Uterus (tissue), 4 donors: ENCODE results near the gene ZFX. TPM values are rescaled to one million over a fixed set of nuclear protein-coding genes. Genes with fewer than 3 reads are reported as not detected.

Experiments
- DNase-seq, 2 donors: peaks; one replicate each; pipeline ENCODE4 v3.0.0-alpha.2; 2019 to 2020
- H3K27ac ChIP-seq, 2 donors: fragments of 200-600 bp; sonication (generic); 1 replicate in 1 of 2; 2 replicates in 1 of 2; pipeline ENCODE4 v1.5.1; 2016 to 2018
- H3K27me3 ChIP-seq, 2 donors: fragments of 200-600 bp; sonication (generic); one replicate each; pipeline ENCODE4 v1.5.1; 2018 to 2019; ENCODE audit warnings: control low read depth in 1 of 2
- H3K36me3 ChIP-seq, 2 donors: fragments of 200-600 bp; sonication (generic); one replicate each; pipeline ENCODE4 v1.5.1; 2019; ENCODE audit warnings: control low read depth in 1 of 2
- H3K4me1 ChIP-seq, 2 donors: fragments of 200-600 bp; sonication (generic); one replicate each; pipeline ENCODE4 v1.5.1; 2018 to 2019; ENCODE audit warnings: control low read depth in 1 of 2
- H3K4me3 ChIP-seq, 2 donors: fragments of 200-600 bp; sonication (generic); 1 replicate in 1 of 2; 2 replicates in 1 of 2; pipeline ENCODE4 v1.5.1; 2018 to 2019; ENCODE audit warnings: mild to moderate bottlenecking in 1 of 2
- H3K9me3 ChIP-seq, 2 donors: fragments of 200-600 bp; sonication (generic); one replicate each; pipeline ENCODE4 v1.5.1; 2019; ENCODE audit warnings: control low read depth in 1 of 2
- CTCF ChIP-seq, 4 experiments: fragments of 200-600 bp in 2 of 4; fragments of 450-650 bp in 2 of 4; sonication (generic) in 2 of 4; IDR thresholded peaks; one replicate each; pipeline ENCODE4 v1.5.1; 2016 to 2019; ENCODE audit warnings: antibody characterized with exemption in 4 of 4, mild to moderate bottlenecking in 2 of 4, moderate library complexity in 1 of 4
- POLR2A ChIP-seq, 2 donors: fragments of 450-650 bp; IDR thresholded peaks; one replicate each; pipeline ENCODE4 v1.6.1; 2016; ENCODE audit warnings: antibody characterized with exemption in 2 of 2, mild to moderate bottlenecking in 1 of 2, moderate library complexity in 1 of 2
- intact Hi-C: fragments of 100-400 bp; cut with DNase I; formaldehyde crosslinking; loops from one replicate; pipeline ENCODE4 v1.15.1; 2023; ENCODE audit warnings: low total_unique reads
- total RNA-seq, 4 donors: library from RNA; depleted of rRNA in 3 of 4; stranded (reverse); fragments of >200 nt in 3 of 4; gene quantifications; one replicate each; pipeline versions ENCODE4 v1.1.0 to v1.2.4, GENCODE V29; 2014 to 2023
- donor health status: DM: yes; HTN: yes; CAD: no.

Gene ZFX
- total RNA-seq, 4 donors from 2014 or later: 60.6 to 211 (median 111) TPM

GRCh38 chrX:24186483-24186882, 37.0 kb downstream of the ZFX start:
- intact Hi-C loops: no loop called here
- Histone ChIP-seq H3K4me3 (no peak overlapping the region), H3K27me3 (no peaks in the 10 kb centered on the region), H3K9me3 (no peaks in the 10 kb centered on the region), H3K27ac (no peak overlapping the region), H3K4me1 (no peaks in the 10 kb centered on the region), H3K36me3 (no peaks in the 10 kb centered on the region)
- no peak for DNase-seq
- no peak for TF ChIP-seq CTCF (IDR thresholded peaks at IDR 0.05)
- TF ChIP-seq POLR2A (IDR thresholded peaks at IDR 0.05): no peak

DNA sequence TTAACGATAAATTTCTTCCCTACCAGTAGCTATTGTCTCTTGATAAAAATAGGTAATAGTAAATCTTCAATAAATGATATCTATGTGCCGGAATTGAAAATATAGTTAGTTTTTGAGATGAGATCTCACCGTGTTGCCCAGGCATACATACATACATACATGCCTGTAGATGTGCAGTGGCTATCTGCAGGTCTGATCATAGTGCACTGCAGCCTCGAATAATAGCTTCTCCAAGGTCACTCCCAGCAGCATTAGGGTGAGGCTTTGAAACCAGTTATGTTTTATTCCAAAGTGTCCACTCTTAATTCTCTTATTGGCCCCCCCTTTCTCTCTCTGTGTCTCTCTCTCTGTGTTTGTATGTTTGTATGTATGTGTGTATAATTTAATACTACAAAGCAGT, 37.5 kb downstream of the ZFX start:
- Histone ChIP-seq H3K9me3 (no peaks in the 10 kb centered on the region), H3K36me3 (no peaks in the 10 kb centered on the region), H3K4me3 (no peak overlapping the region), H3K27me3 (no peaks in the 10 kb centered on the region), H3K4me1 (no peaks in the 10 kb centered on the region), H3K27ac (no peak overlapping the region)
- intact Hi-C loops: no loop called here
- no peak for TF ChIP-seq POLR2A (IDR thresholded peaks at IDR 0.05)
- no peak for TF ChIP-seq CTCF (IDR thresholded peaks at IDR 0.05)
- DNase-seq: no peak

DNA sequence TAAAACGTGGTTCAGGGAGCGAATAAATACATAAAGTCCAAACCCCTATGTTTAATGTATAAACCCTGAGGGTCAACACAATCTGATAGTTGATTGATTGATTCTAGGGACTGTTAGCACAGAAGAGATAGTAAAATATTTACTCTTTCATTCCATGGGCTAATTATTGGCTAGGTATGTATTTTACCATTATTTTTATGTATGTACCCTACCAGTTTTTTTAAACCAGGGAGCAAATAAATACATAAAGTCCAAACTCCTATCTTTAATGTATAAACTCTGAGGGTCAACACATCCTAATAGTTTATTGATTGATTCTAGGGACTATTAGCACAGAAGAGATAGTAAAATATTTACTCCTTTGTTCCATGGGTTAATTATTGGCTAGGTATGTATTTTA, 40.0 kb downstream of the ZFX start:
- TF ChIP-seq CTCF (IDR thresholded peaks at IDR 0.05): no peak
- no peak for TF ChIP-seq POLR2A (IDR thresholded peaks at IDR 0.05)
- no peaks in the 10 kb centered on the region for H3K27me3 ChIP-seq
- H3K9me3 ChIP-seq: no peaks in the 10 kb centered on the region
- no peak overlapping the region for H3K4me3 ChIP-seq
- no peaks in the 10 kb centered on the region for H3K4me1 ChIP-seq
- no peaks in the 10 kb centered on the region for H3K36me3 ChIP-seq
- no peak for DNase-seq
- intact Hi-C loops: no loop called here
- no peak overlapping the region for H3K27ac ChIP-seq

DNA sequence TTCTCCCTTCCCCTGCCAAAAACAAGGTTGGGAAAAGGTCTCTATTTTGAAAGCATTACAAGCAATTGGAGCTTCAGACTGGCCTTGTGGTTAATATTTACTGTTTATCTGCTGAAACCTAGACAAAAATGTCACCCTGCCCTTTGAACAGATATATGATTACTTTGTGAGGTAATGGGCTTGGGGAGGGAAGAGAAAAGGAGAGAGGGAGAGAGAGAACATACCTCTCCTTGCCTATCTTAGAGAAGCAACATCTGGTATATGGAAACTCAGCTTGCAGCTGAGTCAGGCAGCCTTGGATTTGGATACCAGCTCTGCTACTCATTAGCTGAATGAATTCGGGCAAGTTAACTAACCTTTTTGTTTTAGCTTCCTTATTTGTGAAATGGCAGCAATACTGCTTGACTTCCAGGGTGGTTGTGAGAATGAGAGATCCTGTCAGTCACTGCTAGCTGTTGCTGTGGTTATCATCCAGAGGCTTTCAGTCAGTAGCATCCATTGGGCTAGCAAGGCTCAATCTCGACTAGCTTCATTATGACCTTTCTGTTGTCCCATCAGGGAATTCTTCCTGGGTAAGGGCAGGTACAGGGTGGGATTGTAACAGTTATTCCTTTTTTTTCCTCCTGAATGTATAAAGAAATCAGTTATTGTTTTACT, 41.1 kb downstream of the ZFX start:
- H3K4me1 ChIP-seq: no peaks in the 10 kb centered on the region
- no peak overlapping the region for H3K4me3 ChIP-seq
- H3K27ac ChIP-seq: no peak overlapping the region
- intact Hi-C loops: no loop called here
- DNase-seq: no peak
- no peaks in the 10 kb centered on the region for H3K9me3 ChIP-seq
- no peaks in the 10 kb centered on the region for H3K27me3 ChIP-seq
- H3K36me3 ChIP-seq: no peaks in the 10 kb centered on the region
- TF ChIP-seq POLR2A (IDR thresholded peaks at IDR 0.05): no peak
- TF ChIP-seq CTCF (IDR thresholded peaks at IDR 0.05): no peak

DNA sequence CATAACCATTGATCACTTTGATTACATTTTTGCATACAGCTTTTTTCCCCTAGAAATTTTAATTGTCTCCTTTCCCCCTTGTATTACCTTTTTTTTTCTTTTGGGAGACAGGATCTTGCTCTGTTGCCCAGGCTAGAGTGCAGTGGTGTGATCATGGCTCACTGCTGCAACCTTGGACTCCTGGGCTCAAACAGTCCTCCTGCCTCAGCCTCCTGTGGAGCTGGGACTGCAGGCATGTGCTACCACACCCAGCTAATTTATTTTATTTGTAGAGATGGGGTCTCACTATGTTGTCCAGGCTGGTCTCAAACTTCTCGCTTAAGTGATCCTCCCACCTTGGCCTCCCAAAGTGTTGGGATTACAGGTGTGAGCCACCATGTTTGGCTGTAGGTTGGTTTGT, 47.0 kb downstream of the ZFX start:
- no peak for DNase-seq
- intact Hi-C loops: no loop called here

More for the DNA sequence above, 47.0 kb downstream of the ZFX start:
- no peaks in the 10 kb centered on the region for H3K9me3 ChIP-seq
- H3K27ac ChIP-seq: no peak overlapping the region
- H3K36me3 ChIP-seq: no peaks in the 10 kb centered on the region
- TF ChIP-seq POLR2A (IDR thresholded peaks at IDR 0.05): no peak
- no peak for TF ChIP-seq CTCF (IDR thresholded peaks at IDR 0.05)
- H3K4me1 ChIP-seq: peaks cover 0 to 20% of the 10 kb centered on the region in 2 donors
- no peak overlapping the region for H3K4me3 ChIP-seq
- no peaks in the 10 kb centered on the region for H3K27me3 ChIP-seq
